Fibroblast of peridontal ligament (primary cell): ENCODE results near the gene IMPG1.

Experiments used
- DNase-seq: peaks from one replicate; pipeline ENCODE4 v3.0.0-alpha.2; 2010; ENCODE audit errors: extremely low read depth

The IMPG1 gene

DNA sequence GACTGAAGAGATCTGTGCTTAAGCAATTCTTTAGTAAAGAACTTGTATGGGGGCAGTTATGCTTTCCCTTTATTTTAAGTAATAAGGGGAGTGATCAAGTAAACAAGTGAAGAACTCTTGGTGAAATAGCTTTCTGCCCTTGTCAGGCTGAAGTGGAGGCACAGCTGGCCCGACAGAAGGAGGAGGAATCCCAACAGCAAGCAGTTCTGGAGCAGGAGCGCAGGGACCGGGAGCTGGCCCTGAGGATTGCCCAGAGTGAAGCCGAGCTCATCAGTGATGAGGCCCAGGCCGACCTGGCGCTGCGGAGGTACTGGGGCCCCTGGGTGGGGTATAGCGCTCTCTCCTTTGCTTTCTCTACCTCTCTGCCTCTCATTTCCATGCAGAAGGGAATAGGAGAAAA lies 180.1 kb downstream of the IMPG1 start:
- DNase-seq = no peak

DNA sequence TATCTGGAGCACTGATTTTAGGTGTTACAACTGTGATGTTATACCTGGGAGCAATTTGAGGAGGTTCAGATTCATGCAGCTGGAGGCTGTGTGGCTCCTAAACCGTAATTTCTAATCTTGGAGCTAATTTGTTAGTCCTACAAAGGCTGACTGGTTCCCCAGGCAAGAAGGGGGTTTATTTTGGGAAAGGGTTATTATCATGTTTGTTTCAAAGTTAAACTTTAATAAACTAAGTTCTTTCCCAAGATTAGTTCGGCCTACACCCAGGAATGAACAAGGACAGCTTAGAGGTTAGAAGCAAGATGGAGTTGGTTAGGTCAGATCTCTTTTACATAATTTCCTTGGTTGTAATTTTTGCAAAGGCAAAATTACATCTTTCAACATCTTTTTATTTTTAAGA lies 187.6 kb downstream of the IMPG1 start:
- no peak for DNase-seq

DNA sequence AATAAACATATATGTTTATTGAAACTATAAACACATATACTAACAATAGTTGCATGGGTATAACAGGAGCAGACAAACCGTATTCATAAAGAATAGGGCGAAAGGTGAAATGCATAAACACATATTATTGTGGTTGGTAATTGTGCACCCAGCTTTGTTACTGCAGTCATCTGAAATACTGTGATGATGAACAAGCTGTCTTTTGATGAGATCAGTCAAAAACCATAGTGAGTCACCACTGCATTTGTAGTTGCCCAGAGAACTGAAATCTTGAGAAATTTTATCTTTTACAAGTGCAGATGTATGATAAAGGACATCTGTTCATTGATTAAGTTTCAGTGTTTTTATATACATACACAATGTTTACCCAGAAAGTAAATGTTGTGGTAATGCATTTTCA lies 189.7 kb downstream of the IMPG1 start:
- DNase-seq = peak; percentile 85

DNA sequence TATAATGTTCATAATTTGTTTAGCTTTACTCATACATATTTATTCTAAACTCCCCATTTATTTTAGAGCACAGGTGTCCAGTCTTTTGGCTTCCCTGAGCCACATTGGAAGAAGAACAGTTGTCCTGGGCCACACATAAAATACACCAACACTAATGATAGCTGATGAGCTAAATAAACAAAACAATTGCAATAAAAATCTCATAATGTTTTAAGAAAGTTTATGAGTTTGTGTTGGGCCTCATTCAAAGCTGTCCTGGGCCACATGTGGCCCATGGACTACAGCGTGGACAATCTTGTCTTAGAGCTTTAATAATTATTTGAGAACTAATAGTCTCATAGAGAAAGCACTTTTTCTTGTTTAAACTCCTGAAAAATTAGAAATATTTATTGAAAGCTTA lies 192.2 kb downstream of the IMPG1 start:
- DNase-seq = no peak

DNA sequence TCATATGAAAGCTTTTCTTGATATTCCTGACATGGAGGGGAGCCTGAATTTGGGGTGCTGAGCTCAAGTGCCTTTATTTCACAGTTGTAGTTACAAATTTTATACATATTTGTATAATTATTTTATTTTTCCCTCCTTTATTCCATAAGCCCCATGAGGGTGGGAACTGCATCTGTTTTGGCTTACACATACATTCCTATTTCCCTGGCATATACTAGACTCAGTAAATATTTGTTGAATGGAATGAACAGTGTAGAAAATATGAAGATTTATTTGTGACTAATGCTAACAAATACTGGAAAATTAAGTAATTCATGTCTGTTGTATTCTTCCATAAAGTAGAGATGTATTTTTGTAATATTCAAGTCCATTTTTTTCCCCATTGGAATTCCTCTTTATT lies 196.3 kb downstream of the IMPG1 start:
- no peak for DNase-seq

DNA sequence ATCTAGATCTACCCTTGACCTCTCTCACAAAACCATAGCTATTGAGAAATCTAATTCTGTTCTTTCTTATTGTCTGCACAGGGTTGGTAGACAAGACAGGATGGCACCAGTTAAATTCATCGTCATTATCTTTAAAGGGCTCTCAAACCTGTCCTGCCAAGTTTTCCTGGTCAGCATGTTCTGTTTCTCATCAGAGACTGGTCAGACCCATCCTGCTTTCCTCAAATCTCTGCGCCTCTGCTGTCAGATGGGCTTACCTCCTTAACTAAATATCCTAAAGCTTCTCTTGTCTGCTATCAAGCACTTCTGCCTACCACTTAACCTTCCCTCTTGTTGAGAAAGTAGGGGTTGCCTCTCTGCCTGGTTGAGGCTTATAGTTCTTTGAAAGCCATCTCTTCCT lies 198.2 kb downstream of the IMPG1 start:
- no peak for DNase-seq
